ENCODE measurements around the gene PIP5KL1.

Gene PIP5KL1

DNA sequence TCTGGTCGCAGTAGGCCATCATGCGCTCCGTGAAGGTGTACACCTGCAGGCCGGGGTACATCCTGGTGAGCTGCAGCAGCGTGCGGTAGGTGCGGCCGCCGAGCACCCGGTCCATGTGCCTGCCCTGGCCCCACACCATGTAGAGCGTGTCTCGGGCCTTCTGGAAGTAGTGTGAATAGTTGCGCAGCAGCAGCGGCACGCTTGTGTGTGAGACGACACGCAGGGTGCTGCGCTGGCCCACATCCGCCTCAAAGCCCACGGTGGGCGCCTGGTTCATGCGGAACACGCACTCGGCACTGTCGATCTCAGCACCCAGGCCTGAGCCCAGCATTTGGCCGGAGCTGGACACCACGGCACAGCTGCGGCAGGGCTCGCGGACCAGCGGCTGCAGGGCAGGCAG, 18.3 kb downstream of the PIP5KL1 start:
- CTCF ChIA-PET = no interaction called here
- TF ChIP-seq ZNF384 (IDR thresholded peaks at IDR 0.05) (no peak), FOXM1 (IDR thresholded peaks at IDR 0.05; ENCODE audit: borderline replicate concordance) (no peak), ELF4 (IDR thresholded peaks at IDR 0.05) (no peak), NFRKB (IDR thresholded peaks at IDR 0.05) (no peak), HDGF (IDR thresholded peaks at IDR 0.05; ENCODE audit: borderline replicate concordance) (no peak), FOXK2 (IDR thresholded peaks at IDR 0.05) (no peak), FOXA1 (IDR thresholded peaks at IDR 0.05) (no peak), L3MBTL2 (conservative IDR thresholded peaks at IDR 0.05) (no peak), ARNT (IDR thresholded peaks at IDR 0.05) (no peak), SP1 (IDR thresholded peaks at IDR 0.05) (no peak)
- POLR2A ChIA-PET = no interaction called here
- DNase-seq (ENCODE audit: extremely low spot score) = no peak

- no peak for TF ChIP-seq ELF4 (IDR thresholded peaks at IDR 0.05)
- no peak for TF ChIP-seq FOXM1 (IDR thresholded peaks at IDR 0.05; ENCODE audit: borderline replicate concordance)
- TF ChIP-seq, protein P1, sequence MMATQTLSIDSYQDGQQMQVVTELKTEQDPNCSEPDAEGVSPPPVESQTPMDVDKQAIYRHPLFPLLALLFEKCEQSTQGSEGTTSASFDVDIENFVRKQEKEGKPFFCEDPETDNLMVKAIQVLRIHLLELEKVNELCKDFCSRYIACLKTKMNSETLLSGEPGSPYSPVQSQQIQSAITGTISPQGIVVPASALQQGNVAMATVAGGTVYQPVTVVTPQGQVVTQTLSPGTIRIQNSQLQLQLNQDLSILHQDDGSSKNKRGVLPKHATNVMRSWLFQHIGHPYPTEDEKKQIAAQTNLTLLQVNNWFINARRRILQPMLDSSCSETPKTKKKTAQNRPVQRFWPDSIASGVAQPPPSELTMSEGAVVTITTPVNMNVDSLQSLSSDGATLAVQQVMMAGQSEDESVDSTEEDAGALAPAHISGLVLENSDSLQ (IDR thresholded peaks at IDR 0.05) = no peak
- TF ChIP-seq LEF1 (IDR thresholded peaks at IDR 0.05; ENCODE audit: borderline replicate concordance) = no peak
- no peak for TF ChIP-seq ARNT (IDR thresholded peaks at IDR 0.05)
- TF ChIP-seq L3MBTL2 (conservative IDR thresholded peaks at IDR 0.05) = no peak
- no peak for TF ChIP-seq SUZ12 (IDR thresholded peaks at IDR 0.05)
- TF ChIP-seq FOXK2 (IDR thresholded peaks at IDR 0.05) = no peak
- no peak for TF ChIP-seq HDGF (IDR thresholded peaks at IDR 0.05; ENCODE audit: borderline replicate concordance)
- TF ChIP-seq SP1 (IDR thresholded peaks at IDR 0.05) = no peak
- TF ChIP-seq TARDBP (IDR thresholded peaks at IDR 0.05) = no peak
- TF ChIP-seq BHLHE40 (IDR thresholded peaks at IDR 0.05; ENCODE audit: borderline replicate concordance) = no peak
- TF ChIP-seq NFRKB (IDR thresholded peaks at IDR 0.05) = no peak
- no peak for TF ChIP-seq ZNF384 (IDR thresholded peaks at IDR 0.05)
- no peak for TF ChIP-seq FOXA1 (IDR thresholded peaks at IDR 0.05)
- TF ChIP-seq CTBP1 (IDR thresholded peaks at IDR 0.05; ENCODE audit: borderline replicate concordance) = no peak
- ChIA-PET CTCF (no interaction called here), POLR2A (no interaction called here)
- DNase-seq (ENCODE audit: extremely low spot score) = no peak
Measured at GRCh38 chr9:127910613-127911205, 19.9 kb downstream of the PIP5KL1 start.

GRCh38 chr9:127909839-127910273, 20.7 kb downstream of the PIP5KL1 start:
- DNase-seq (ENCODE audit: extremely low spot score) = no peak
- POLR2A ChIA-PET = no interaction called here
- CTCF ChIA-PET = no interaction called here
- TF ChIP-seq TARDBP (IDR thresholded peaks at IDR 0.05) = no peak
- no peak for TF ChIP-seq ELF4 (IDR thresholded peaks at IDR 0.05)
- no peak for TF ChIP-seq ARNT (IDR thresholded peaks at IDR 0.05)
- no peak for TF ChIP-seq FOXA1 (IDR thresholded peaks at IDR 0.05)
- TF ChIP-seq ZNF384 (IDR thresholded peaks at IDR 0.05) = no peak
- TF ChIP-seq SUZ12 (IDR thresholded peaks at IDR 0.05) = no peak
- TF ChIP-seq BHLHE40 (IDR thresholded peaks at IDR 0.05; ENCODE audit: borderline replicate concordance) = no peak
- TF ChIP-seq HDGF (IDR thresholded peaks at IDR 0.05; ENCODE audit: borderline replicate concordance) = no peak
- TF ChIP-seq LEF1 (IDR thresholded peaks at IDR 0.05; ENCODE audit: borderline replicate concordance) = no peak
- TF ChIP-seq, protein P1 (IDR thresholded peaks at IDR 0.05) = no peak
- no peak for TF ChIP-seq FOXM1 (IDR thresholded peaks at IDR 0.05; ENCODE audit: borderline replicate concordance)
- no peak for TF ChIP-seq SP1 (IDR thresholded peaks at IDR 0.05)
- TF ChIP-seq L3MBTL2 (conservative IDR thresholded peaks at IDR 0.05) = no peak

GRCh38 chr9:127908660-127908926, 22.0 kb downstream of the PIP5KL1 start:
- ChIA-PET CTCF (no interaction called here), POLR2A (no interaction called here)
- DNase-seq (ENCODE audit: extremely low spot score) = no peak
- TF ChIP-seq TARDBP (IDR thresholded peaks at IDR 0.05) (no peak), CTBP1 (IDR thresholded peaks at IDR 0.05; ENCODE audit: borderline replicate concordance) (no peak), L3MBTL2 (conservative IDR thresholded peaks at IDR 0.05) (no peak), HDGF (IDR thresholded peaks at IDR 0.05; ENCODE audit: borderline replicate concordance) (no peak), SUZ12 (IDR thresholded peaks at IDR 0.05) (no peak), FOXM1 (IDR thresholded peaks at IDR 0.05; ENCODE audit: borderline replicate concordance) (no peak), ZNF384 (IDR thresholded peaks at IDR 0.05) (no peak), LEF1 (IDR thresholded peaks at IDR 0.05; ENCODE audit: borderline replicate concordance) (no peak), SP1 (IDR thresholded peaks at IDR 0.05) (no peak), FOXK2 (IDR thresholded peaks at IDR 0.05) (no peak), ARNT (IDR thresholded peaks at IDR 0.05) (no peak), NFRKB (IDR thresholded peaks at IDR 0.05) (no peak), FOXA1 (IDR thresholded peaks at IDR 0.05) (no peak), ELF4 (IDR thresholded peaks at IDR 0.05) (no peak), BHLHE40 (IDR thresholded peaks at IDR 0.05; ENCODE audit: borderline replicate concordance) (no peak)
- TF ChIP-seq, protein P1 (IDR thresholded peaks at IDR 0.05) = no peak

DNA sequence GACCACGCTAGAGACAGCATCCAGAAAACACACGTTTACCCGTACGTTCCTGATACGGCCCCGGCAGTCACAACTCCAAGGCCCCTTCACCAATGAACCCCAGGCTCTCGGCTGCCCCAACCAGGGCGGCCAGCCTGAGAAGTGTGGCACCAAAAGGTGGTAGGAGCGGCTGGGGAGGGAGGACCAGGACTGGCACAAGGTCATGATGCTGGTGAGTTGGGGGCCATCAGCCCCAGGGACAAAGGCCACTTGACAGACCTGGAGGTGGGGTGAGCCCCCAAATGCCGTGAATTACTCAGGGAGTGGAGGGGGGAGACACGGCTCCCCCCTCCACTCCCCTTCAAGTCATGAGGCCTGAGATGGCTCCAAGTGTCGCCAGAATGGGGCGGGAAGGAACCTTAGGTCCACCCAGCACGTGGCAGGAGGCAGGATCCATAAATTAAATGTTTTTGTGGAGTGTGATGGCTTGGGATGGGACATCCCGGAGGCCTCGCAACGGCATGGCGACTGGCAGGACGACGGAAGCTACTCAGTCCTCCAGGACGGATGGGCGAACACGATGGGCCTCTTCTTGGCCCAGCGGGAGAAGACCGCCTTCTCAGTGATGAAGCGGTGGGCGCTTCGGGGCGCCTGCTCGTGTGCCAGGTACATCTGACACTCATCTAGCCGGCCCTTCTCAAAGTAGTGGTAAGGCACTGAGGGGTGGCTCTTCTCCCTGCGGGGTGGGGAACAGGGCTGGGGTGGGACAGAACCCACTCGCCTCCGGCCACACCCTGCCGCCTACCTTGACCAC, 22.5 kb downstream of the PIP5KL1 start:
- TF ChIP-seq CTBP1 (IDR thresholded peaks at IDR 0.05; ENCODE audit: borderline replicate concordance) (no peak), SUZ12 (IDR thresholded peaks at IDR 0.05) (no peak), ELF4 (IDR thresholded peaks at IDR 0.05) (no peak), LEF1 (IDR thresholded peaks at IDR 0.05; ENCODE audit: borderline replicate concordance) (no peak), FOXA1 (IDR thresholded peaks at IDR 0.05) (no peak)
- CTCF ChIA-PET = no interaction called here
- POLR2A ChIA-PET = no interaction called here

GRCh38 chr9:127905788-127906191, 24.8 kb downstream of the PIP5KL1 start:
- ChIA-PET CTCF (no interaction called here), POLR2A (interaction anchor here (1.1 kb wide), 1 partner anchor 9 kb away, joined by 4 read pairs; no protein-coding TSS in a partner anchor)
- no peak for DNase-seq (ENCODE audit: extremely low spot score)
- TF ChIP-seq L3MBTL2 (conservative IDR thresholded peaks at IDR 0.05) = no peak
- TF ChIP-seq SUZ12 (IDR thresholded peaks at IDR 0.05) = no peak
- no peak for TF ChIP-seq HDGF (IDR thresholded peaks at IDR 0.05; ENCODE audit: borderline replicate concordance)
- no peak for TF ChIP-seq FOXK2 (IDR thresholded peaks at IDR 0.05)
- TF ChIP-seq ARNT (IDR thresholded peaks at IDR 0.05) = no peak

More for the DNA sequence above, 22.5 kb downstream of the PIP5KL1 start:
- DNase-seq (ENCODE audit: extremely low spot score) = no peak
